WTC11 (cell line): ENCODE measurements around the gene DYNLL1. TPM values are rescaled to one million over a fixed set of nuclear protein-coding genes. Genes with fewer than 3 reads are reported as not detected.

Experiments used
- ATAC-seq: fragments of 200-7000 bp; cut with Tn5 transposase; 2 replicates; pipeline ENCODE4 v1.10.0; 2021; ENCODE audit warnings: mild to moderate bottlenecking, moderate library complexity
- CTCF ChIA-PET: fragments of 300-600 bp; sonication (Branson Sonifier 250); formaldehyde crosslinking; loops from one replicate; lab custom pipeline; 2021; ENCODE audit warnings: antibody characterized with exemption; lab: Charles Lee
- POLR2A ChIA-PET: fragments of 350-600 bp; sonication (Branson Sonifier 250); formaldehyde crosslinking; loops from one replicate; lab custom pipeline; 2021; ENCODE audit warnings: antibody characterized with exemption; lab: Charles Lee
- DNase-seq: peaks from one replicate; pipeline ENCODE4 v3.0.0; 2021; ENCODE audit warnings: low spot score
- H3K27ac Mint-ChIP-seq: 2 replicates; pipeline ENCODE4 v1.8.0; 2021; ENCODE audit warnings: mixed read lengths
- H3K27me3 Mint-ChIP-seq: 2 replicates; pipeline ENCODE4 v1.8.0; 2021; ENCODE audit warnings: low read depth, mild to moderate bottlenecking, moderate library complexity, mixed read lengths
- H3K36me3 Mint-ChIP-seq: 2 replicates; pipeline ENCODE4 v1.8.0; 2021; ENCODE audit warnings: mixed read lengths
- H3K4me1 Mint-ChIP-seq: 2 replicates; pipeline ENCODE4 v1.8.0; 2022; ENCODE audit warnings: mixed read lengths
- H3K4me3 Mint-ChIP-seq: 2 replicates; pipeline ENCODE4 v1.8.0; 2021; ENCODE audit warnings: mild to moderate bottlenecking, moderate library complexity, mixed read lengths
- H3K9me3 Mint-ChIP-seq: 2 replicates; pipeline ENCODE4 v1.8.0; 2021; ENCODE audit warnings: mixed read lengths
- ATF1 ChIP-seq: sonication (generic); formaldehyde crosslinking; IDR thresholded peaks from 2 replicates; pipeline ENCODE4 v1.8.1; 2023; ENCODE audit warnings: mild to moderate bottlenecking, moderate library complexity, missing genetic modification reagents
- ATF6 ChIP-seq: sonication (generic); formaldehyde crosslinking; IDR thresholded peaks from 2 replicates; pipeline ENCODE4 v1.8.1; 2023; ENCODE audit warnings: mild to moderate bottlenecking, missing genetic modification reagents
- CREB1 ChIP-seq: sonication (generic); formaldehyde crosslinking; IDR thresholded peaks from 2 replicates; pipeline ENCODE4 v1.8.0; 2023; ENCODE audit warnings: mild to moderate bottlenecking, missing genetic modification reagents
- FOXJ3 ChIP-seq: sonication (generic); formaldehyde crosslinking; IDR thresholded peaks from 2 replicates; pipeline ENCODE4 v1.9.0; 2021; ENCODE audit warnings: missing genetic modification reagents, mild to moderate bottlenecking, borderline replicate concordance
- FOXK1 ChIP-seq: sonication (generic); formaldehyde crosslinking; IDR thresholded peaks from 2 replicates; pipeline ENCODE4 v1.8.0; 2022; ENCODE audit warnings: mild to moderate bottlenecking, moderate library complexity, missing genetic modification reagents
- FOXP1 ChIP-seq: sonication (generic); formaldehyde crosslinking; IDR thresholded peaks from 2 replicates; pipeline ENCODE4 v1.8.0; 2022; ENCODE audit warnings: missing genetic modification reagents, mild to moderate bottlenecking, moderate library complexity, borderline replicate concordance
- GRHL2 ChIP-seq: fragments of 250-450 bp; sonication (Bioruptor Pico); IDR thresholded peaks from 2 replicates; pipeline ENCODE4 v1.8.0; 2022; ENCODE audit warnings: mild to moderate bottlenecking, moderate library complexity; ENCODE audit not compliant: insufficient replicate concordance, severe bottlenecking
- MXD4 ChIP-seq: fragments of 250-450 bp; sonication (Bioruptor Pico); IDR thresholded peaks from 2 replicates; pipeline ENCODE4 v1.8.0; 2021; ENCODE audit warnings: mild to moderate bottlenecking, moderate library complexity, borderline replicate concordance
- NFYB ChIP-seq: sonication (generic); formaldehyde crosslinking; conservative IDR thresholded peaks from 2 replicates; pipeline ENCODE4 v1.8.0; 2022; ENCODE audit warnings: low read depth, missing genetic modification reagents
- NR2C2 ChIP-seq: sonication (generic); formaldehyde crosslinking; IDR thresholded peaks from 2 replicates; pipeline ENCODE4 v1.8.0; 2022; ENCODE audit warnings: mild to moderate bottlenecking, missing genetic modification reagents
- PRDM15 ChIP-seq: sonication (generic); formaldehyde crosslinking; IDR thresholded peaks from 2 replicates; pipeline ENCODE4 v1.8.0; 2022; ENCODE audit warnings: missing genetic modification reagents
- RORB ChIP-seq: fragments of 250-450 bp; sonication (Bioruptor Pico); IDR thresholded peaks from 2 replicates; pipeline ENCODE4 v1.9.0; 2021; ENCODE audit warnings: mild to moderate bottlenecking
- ZNF138 ChIP-seq: sonication (generic); formaldehyde crosslinking; conservative IDR thresholded peaks from 2 replicates; pipeline ENCODE4 v1.8.1; 2022; ENCODE audit warnings: mild to moderate bottlenecking, moderate library complexity, missing genetic modification reagents
- ZNF317 ChIP-seq: sonication (generic); formaldehyde crosslinking; IDR thresholded peaks from 2 replicates; pipeline ENCODE4 v1.8.1; 2023; ENCODE audit warnings: low read depth, mild to moderate bottlenecking, moderate library complexity, missing genetic modification reagents, borderline replicate concordance
- ZNF396 ChIP-seq: fragments of 250-450 bp; sonication (Bioruptor Pico); IDR thresholded peaks from 2 replicates; pipeline ENCODE4 v1.8.0; 2021; ENCODE audit warnings: mild to moderate bottlenecking, moderate library complexity, borderline replicate concordance
- ZNF532 ChIP-seq: fragments of 250-450 bp; sonication (Bioruptor Pico); IDR thresholded peaks from 2 replicates; pipeline ENCODE4 v1.9.0; 2021; ENCODE audit warnings: mild to moderate bottlenecking, borderline replicate concordance
- total RNA-seq: library from RNA; stranded (reverse); gene quantifications from 3 replicates; pipeline ENCODE4 v1.2.3, GENCODE V29; 2021
- TF ChIP-seq, protein P1 (sequence below): fragments of 250-450 bp; sonication (Bioruptor Pico); conservative IDR thresholded peaks from 2 replicates; pipeline ENCODE4 v1.9.0; 2021; ENCODE audit warnings: mild to moderate bottlenecking
- TF ChIP-seq, protein P2 (sequence below): fragments of 200-600 bp; IDR thresholded peaks from 2 replicates; pipeline ENCODE4 v1.8.0; 2022; ENCODE audit warnings: antibody characterized with exemption
- TF ChIP-seq, protein P3 (sequence below): sonication (generic); formaldehyde crosslinking; IDR thresholded peaks from 2 replicates; pipeline ENCODE4 v1.8.1; 2023; ENCODE audit warnings: mild to moderate bottlenecking, missing genetic modification reagents, moderate library complexity

The DYNLL1 gene
- total RNA-seq, 1 experiment from 2014 or later, result 327 TPM

DNA sequence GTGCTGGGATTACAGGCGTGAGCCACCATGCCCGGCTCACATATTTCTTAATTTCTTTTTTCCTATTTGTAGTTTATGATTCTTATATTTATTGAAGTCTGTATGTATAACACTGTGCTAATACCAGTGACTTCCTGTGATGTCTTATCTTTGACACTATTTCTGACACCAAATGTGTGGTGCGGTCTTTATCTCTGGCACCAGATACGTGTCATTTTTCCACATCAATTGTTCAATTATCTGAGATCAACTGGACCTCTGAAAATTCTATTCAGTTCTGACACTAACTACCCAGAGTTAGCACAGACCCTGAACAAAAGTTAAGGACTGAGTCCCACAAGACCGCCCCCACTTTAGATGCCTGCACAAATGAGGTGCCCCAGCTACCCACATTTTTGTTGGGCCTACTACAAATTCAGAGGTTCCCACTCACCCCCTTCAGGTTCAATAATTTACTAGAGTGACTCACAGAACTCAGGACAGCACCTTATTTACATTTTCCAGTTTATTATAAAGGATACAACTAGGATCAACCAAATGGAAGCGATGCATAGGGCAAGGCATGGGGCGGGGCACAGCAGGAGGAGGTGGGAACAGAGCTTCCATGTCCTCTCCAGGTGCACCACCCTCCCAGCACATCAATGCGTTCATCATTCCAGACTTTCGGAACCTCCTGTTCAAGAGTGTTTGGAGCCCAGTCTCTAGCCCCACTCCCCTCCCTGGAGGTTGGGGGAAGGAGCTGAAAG lies 14.7 kb upstream of the DYNLL1 start (continued):
- TF ChIP-seq ATF6 (CRISPR knock-in tag) (no peak), FOXP1 (CRISPR knock-in tag) (no peak), ZNF317 (CRISPR knock-in tag) (no peak), ZNF396 (no peak), ZNF138 (CRISPR knock-in tag) (no peak), ATF1 (no peak), ZNF532 (CRISPR knock-in tag) (no peak)
- TF ChIP-seq, protein P1, sequence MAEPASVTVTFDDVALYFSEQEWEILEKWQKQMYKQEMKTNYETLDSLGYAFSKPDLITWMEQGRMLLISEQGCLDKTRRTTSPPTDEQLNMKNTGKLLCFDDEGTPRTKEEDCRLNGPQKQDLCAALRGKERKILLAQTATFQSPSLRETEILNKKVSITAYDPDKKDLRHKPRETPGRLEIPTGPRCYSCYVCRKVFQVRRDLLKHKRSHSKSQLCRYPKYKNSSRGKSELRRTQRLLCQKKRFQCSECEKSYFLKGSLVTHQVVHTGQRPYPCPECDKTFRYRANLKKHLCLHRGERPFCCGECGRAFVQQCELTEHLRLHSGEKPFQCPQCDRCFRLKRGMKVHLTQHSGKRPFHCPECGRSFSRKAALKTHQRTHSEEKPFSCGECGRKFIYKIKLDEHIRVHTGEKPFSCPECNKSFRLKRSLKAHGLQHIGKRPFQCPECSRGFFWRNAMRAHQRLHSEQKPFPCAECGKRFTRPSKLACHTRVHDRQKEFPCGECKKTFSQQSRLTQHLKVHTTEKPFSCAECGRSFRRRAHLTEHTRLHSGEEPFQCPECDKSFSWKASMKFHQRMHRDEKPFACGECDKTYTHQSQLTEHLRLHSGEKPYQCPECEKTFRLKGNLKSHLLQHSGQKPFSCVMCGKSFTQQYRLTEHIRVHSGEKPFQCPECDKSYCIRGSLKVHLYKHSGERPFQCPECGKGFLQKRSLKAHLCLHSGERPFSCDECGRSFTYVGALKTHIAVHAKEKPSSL, result no peak
- TF ChIP-seq, protein P2, sequence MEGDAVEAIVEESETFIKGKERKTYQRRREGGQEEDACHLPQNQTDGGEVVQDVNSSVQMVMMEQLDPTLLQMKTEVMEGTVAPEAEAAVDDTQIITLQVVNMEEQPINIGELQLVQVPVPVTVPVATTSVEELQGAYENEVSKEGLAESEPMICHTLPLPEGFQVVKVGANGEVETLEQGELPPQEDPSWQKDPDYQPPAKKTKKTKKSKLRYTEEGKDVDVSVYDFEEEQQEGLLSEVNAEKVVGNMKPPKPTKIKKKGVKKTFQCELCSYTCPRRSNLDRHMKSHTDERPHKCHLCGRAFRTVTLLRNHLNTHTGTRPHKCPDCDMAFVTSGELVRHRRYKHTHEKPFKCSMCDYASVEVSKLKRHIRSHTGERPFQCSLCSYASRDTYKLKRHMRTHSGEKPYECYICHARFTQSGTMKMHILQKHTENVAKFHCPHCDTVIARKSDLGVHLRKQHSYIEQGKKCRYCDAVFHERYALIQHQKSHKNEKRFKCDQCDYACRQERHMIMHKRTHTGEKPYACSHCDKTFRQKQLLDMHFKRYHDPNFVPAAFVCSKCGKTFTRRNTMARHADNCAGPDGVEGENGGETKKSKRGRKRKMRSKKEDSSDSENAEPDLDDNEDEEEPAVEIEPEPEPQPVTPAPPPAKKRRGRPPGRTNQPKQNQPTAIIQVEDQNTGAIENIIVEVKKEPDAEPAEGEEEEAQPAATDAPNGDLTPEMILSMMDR, result no peak
- TF ChIP-seq, protein P3, sequence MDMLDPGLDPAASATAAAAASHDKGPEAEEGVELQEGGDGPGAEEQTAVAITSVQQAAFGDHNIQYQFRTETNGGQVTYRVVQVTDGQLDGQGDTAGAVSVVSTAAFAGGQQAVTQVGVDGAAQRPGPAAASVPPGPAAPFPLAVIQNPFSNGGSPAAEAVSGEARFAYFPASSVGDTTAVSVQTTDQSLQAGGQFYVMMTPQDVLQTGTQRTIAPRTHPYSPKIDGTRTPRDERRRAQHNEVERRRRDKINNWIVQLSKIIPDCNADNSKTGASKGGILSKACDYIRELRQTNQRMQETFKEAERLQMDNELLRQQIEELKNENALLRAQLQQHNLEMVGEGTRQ (CRISPR knock-in tag), result no peak

DNA sequence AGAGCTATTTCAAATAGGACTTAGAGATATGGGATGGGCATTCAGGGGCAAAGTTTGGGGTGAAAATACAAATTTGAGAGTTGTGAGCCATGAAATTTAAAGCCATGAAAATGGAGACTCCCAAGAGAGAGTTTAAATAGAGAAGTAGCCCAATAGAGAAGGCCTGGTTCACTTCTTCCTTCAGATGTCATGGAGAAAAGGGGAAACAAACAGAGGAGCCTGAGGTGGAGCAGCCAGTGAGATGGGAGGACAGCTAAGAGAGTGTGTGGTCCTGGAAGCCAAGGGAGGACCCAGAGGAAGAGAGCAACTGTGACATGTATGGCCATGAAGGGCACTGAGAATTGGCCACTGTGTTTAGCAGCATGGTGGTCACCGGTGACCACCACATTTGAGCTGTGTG lies 12.3 kb upstream of the DYNLL1 start:
- H3K9me3 Mint-ChIP-seq, result no peaks in the 10 kb centered on the region
- H3K4me1 Mint-ChIP-seq, result peaks cover 6% of the 10 kb centered on the region
- ATAC-seq (no peak), DNase-seq (no peak)
- H3K4me3 Mint-ChIP-seq, result no peak overlapping the region
- ChIA-PET POLR2A (no interaction called here), CTCF (interaction anchor here (1.1 to 2.2 kb wide), 4 partner anchors 14 to 256 kb away, joined by 3 to 8 read pairs (median 4); partner anchors contain the start of gene SRSF9)
- no peaks in the 10 kb centered on the region for H3K36me3 Mint-ChIP-seq
- no peaks in the 10 kb centered on the region for H3K27me3 Mint-ChIP-seq
- peak overlapping the region; percentile 10; the same call in 1 of the 2 replicates for H3K27ac Mint-ChIP-seq
- TF ChIP-seq NR2C2, result no peak
- TF ChIP-seq NFYB, result no peak
- no peak for TF ChIP-seq FOXK1 (CRISPR knock-in tag)
- no peak for TF ChIP-seq CREB1 (CRISPR knock-in tag)
- TF ChIP-seq MXD4 (CRISPR knock-in tag), result no peak
- TF ChIP-seq RORB (CRISPR knock-in tag), result no peak
- TF ChIP-seq PRDM15 (CRISPR knock-in tag), result no peak
- no peak for TF ChIP-seq GRHL2 (CRISPR knock-in tag)
- TF ChIP-seq FOXJ3 (CRISPR knock-in tag), result no peak
- no peak for TF ChIP-seq ZNF396
